Measurements from ENCODE around the gene MRPL34. TPM values are rescaled to one million over a fixed set of nuclear protein-coding genes. Genes with fewer than 3 reads are reported as not detected.

MRPL34 gene
- total and polyA plus RNA-seq, 2 experiments from 2014 or later = 61.1 to 131 TPM

GRCh38 chr19:17323964-17324332, 18.3 kb downstream of the MRPL34 start:
- Histone ChIP-seq H3K27me3 (no peaks in the 10 kb centered on the region), H2AFZ (no peak overlapping the region), H3K9me3 (ENCODE audit: low read depth) (no peaks in the 10 kb centered on the region), H4K20me1 (ENCODE audit: insufficient read depth, poor library complexity, severe bottlenecking) (no peaks in the 10 kb centered on the region), H3K9me2 (replicated peaks; ENCODE audit: insufficient read depth) (no peaks in the 10 kb centered on the region), H3K79me2 (no peaks in the 10 kb centered on the region), H3K36me3 (replicated peaks; ENCODE audit: insufficient read depth, low read depth) (no peaks in the 10 kb centered on the region), H3K4me3 (no peak overlapping the region), H3K27ac (no peak overlapping the region), H3K4me2 (no peak overlapping the region), H3K4me1 (ENCODE audit: insufficient read depth) (peaks cover 7% of the 10 kb centered on the region)
- 91% methylated on average over 6 of the region's 7 CpGs for WGBS (ENCODE audit: low lambda C conversion rate, missing lambda C conversion rate)
- DNase-seq (ENCODE audit: low spot score) = no peak
- no peak for TF ChIP-seq CTCF (IDR thresholded peaks at IDR 0.05; ENCODE audit: poor library complexity)
- TF ChIP-seq EZH2 (IDR thresholded peaks at IDR 0.05; ENCODE audit: borderline replicate concordance) = no peak
- no peak for TF ChIP-seq EZH2phosphoT487 (IDR thresholded peaks at IDR 0.05; ENCODE audit: low read depth, severe bottlenecking, unreplicated experiment)

- Histone ChIP-seq H3K36me3 (replicated peaks; ENCODE audit: insufficient read depth, low read depth) (no peaks in the 10 kb centered on the region), H3K9me3 (ENCODE audit: low read depth) (no peaks in the 10 kb centered on the region), H3K27ac (no peak overlapping the region), H3K4me1 (ENCODE audit: insufficient read depth) (peaks cover 12% of the 10 kb centered on the region), H3K4me2 (no peak overlapping the region), H3K79me2 (no peaks in the 10 kb centered on the region), H2AFZ (no peak overlapping the region), H3K9me2 (replicated peaks; ENCODE audit: insufficient read depth) (no peaks in the 10 kb centered on the region), H3K4me3 (no peak overlapping the region), H3K27me3 (no peaks in the 10 kb centered on the region), H4K20me1 (ENCODE audit: insufficient read depth, poor library complexity, severe bottlenecking) (no peaks in the 10 kb centered on the region)
- DNase-seq (ENCODE audit: low spot score) = peak; percentile 5
- WGBS (ENCODE audit: low lambda C conversion rate, missing lambda C conversion rate) = 95% methylated on average over 18 of the region's 28 CpGs
- TF ChIP-seq CTCF (IDR thresholded peaks at IDR 0.05; ENCODE audit: poor library complexity) (no peak), EZH2 (IDR thresholded peaks at IDR 0.05; ENCODE audit: borderline replicate concordance) (no peak), EZH2phosphoT487 (IDR thresholded peaks at IDR 0.05; ENCODE audit: low read depth, severe bottlenecking, unreplicated experiment) (no peak)
Measured at GRCh38 chr19:17324357-17325114, 18.9 kb downstream of the MRPL34 start.

GRCh38 chr19:17325133-17325532, 19.5 kb downstream of the MRPL34 start:
- H4K20me1 ChIP-seq (ENCODE audit: insufficient read depth, poor library complexity, severe bottlenecking) = no peaks in the 10 kb centered on the region
- no peaks in the 10 kb centered on the region for H3K27me3 ChIP-seq

More at GRCh38 chr19:17325133-17325532, 19.5 kb downstream of the MRPL34 start:
- H3K4me1 ChIP-seq (ENCODE audit: insufficient read depth) = peaks cover 12% of the 10 kb centered on the region
- no peaks in the 10 kb centered on the region for H3K36me3 ChIP-seq (replicated peaks; ENCODE audit: insufficient read depth, low read depth)
- H3K27ac ChIP-seq = no peak overlapping the region
- no peaks in the 10 kb centered on the region for H3K9me3 ChIP-seq (ENCODE audit: low read depth)
- no peaks in the 10 kb centered on the region for H3K79me2 ChIP-seq
- TF ChIP-seq CTCF (IDR thresholded peaks at IDR 0.05; ENCODE audit: poor library complexity) (no peak), EZH2 (IDR thresholded peaks at IDR 0.05; ENCODE audit: borderline replicate concordance) (no peak), EZH2phosphoT487 (IDR thresholded peaks at IDR 0.05; ENCODE audit: low read depth, severe bottlenecking, unreplicated experiment) (no peak)
- no peak overlapping the region for H3K4me3 ChIP-seq
- WGBS (ENCODE audit: low lambda C conversion rate, missing lambda C conversion rate) = 96% methylated on average over 20 of the region's 20 CpGs
- H3K4me2 ChIP-seq = no peak overlapping the region
- no peak for DNase-seq (ENCODE audit: low spot score)
- no peaks in the 10 kb centered on the region for H3K9me2 ChIP-seq (replicated peaks; ENCODE audit: insufficient read depth)
- H2AFZ ChIP-seq = no peak overlapping the region
